Measurements from ENCODE around the gene SLC4A9.
A peak's percentile ranks its signal among the peaks of the same experiment; 100 is the strongest.

Gene SLC4A9

GRCh38 chr5:140356853-140357725 is 2.9 kb upstream of the SLC4A9 start:
- TF ChIP-seq CTCF (IDR thresholded peaks at IDR 0.05; ENCODE audit: extremely low read depth, missing control alignments), result no peak
- DNase-seq (ENCODE audit: low spot score), result no peak

- TF ChIP-seq CTCF (IDR thresholded peaks at IDR 0.05; ENCODE audit: extremely low read depth, missing control alignments), result peak; percentile 92
- DNase-seq (ENCODE audit: low spot score), result peak; percentile 86
Measured at GRCh38 chr5:140357726-140358093, 2.3 kb upstream of the SLC4A9 start.

- DNase-seq (ENCODE audit: low spot score), result no peak
- TF ChIP-seq CTCF (IDR thresholded peaks at IDR 0.05; ENCODE audit: extremely low read depth, missing control alignments), result no peak
Measured at GRCh38 chr5:140358738-140359310, 1.2 kb upstream of the SLC4A9 start.

- no peak for TF ChIP-seq CTCF (IDR thresholded peaks at IDR 0.05; ENCODE audit: extremely low read depth, missing control alignments)
- no peak for DNase-seq (ENCODE audit: low spot score)
Measured at GRCh38 chr5:140360681-140361479, 886 bp downstream of the SLC4A9 start.

- DNase-seq (ENCODE audit: low spot score), result no peak
- no peak for TF ChIP-seq CTCF (IDR thresholded peaks at IDR 0.05; ENCODE audit: extremely low read depth, missing control alignments)
Measured at GRCh38 chr5:140361901-140362300, 1.9 kb downstream of the SLC4A9 start.

- DNase-seq (ENCODE audit: low spot score), result no peak
- TF ChIP-seq CTCF (IDR thresholded peaks at IDR 0.05; ENCODE audit: extremely low read depth, missing control alignments), result no peak
Measured at GRCh38 chr5:140362311-140362710, 2.3 kb downstream of the SLC4A9 start.

All from GM20000 (cell line).